HG03571 (cell line): ENCODE measurements around the gene DNAJA4.

Source experiments
- ATAC-seq: cut with Tn5 transposase; IDR thresholded peaks from one replicate; pipeline ENCODE4 v1.9.1; 2021; ENCODE audit not compliant: unreplicated experiment

Gene DNAJA4

DNA sequence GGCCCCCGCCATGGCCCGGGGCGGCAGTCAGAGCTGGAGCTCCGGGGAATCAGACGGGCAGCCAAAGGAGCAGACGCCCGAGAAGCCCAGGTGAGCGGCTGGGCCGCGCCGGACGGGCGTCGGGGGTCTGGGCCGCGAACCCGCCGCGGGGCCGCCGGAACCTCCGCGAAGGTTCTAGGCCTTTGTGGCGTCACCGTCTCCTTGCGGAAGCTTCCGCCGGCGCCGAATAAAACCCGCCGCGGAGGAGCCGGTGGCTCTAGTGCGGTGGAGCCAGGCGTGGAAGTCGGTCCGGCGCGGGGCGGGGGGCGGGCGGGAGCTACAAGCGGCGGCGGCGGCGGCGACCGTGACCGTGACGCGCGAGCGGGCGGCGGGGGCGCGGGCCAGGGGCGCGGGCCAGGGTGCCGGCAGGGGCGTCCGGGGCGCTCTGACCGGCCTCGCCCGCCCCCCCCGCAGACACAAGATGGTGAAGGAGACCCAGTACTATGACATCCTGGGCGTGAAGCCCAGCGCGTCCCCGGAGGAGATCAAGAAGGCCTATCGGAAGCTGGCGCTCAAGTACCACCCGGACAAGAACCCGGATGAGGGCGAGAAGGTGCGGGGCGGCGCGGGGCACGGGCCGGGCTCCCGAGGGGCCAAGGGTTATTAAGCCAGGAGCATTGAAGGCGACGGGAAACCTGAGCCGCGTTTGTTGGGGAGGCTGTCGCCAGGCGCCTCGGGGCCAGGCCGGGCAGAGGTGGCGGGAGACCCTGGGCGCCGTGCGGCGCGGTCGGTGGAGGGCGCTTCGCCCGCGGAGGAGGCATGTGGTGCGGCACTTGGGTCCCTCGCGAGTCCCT is at the start of gene DNAJA4:
Gene DNAJA4 (plus strand): TSS at position 259 of the 833 bp plus-strand sequence. CDS start 202 bp downstream, at position 461.
- ATAC-seq, result no peak

GRCh38 chr15:78216276-78217104 is 47.9 kb upstream of the DNAJA4 start:
- no peak for ATAC-seq

- no peak for ATAC-seq
Observed at GRCh38 chr15:78220713-78221112, 43.6 kb upstream of the DNAJA4 start.

GRCh38 chr15:78222745-78223395 is 41.5 kb upstream of the DNAJA4 start:
- no peak for ATAC-seq

DNA sequence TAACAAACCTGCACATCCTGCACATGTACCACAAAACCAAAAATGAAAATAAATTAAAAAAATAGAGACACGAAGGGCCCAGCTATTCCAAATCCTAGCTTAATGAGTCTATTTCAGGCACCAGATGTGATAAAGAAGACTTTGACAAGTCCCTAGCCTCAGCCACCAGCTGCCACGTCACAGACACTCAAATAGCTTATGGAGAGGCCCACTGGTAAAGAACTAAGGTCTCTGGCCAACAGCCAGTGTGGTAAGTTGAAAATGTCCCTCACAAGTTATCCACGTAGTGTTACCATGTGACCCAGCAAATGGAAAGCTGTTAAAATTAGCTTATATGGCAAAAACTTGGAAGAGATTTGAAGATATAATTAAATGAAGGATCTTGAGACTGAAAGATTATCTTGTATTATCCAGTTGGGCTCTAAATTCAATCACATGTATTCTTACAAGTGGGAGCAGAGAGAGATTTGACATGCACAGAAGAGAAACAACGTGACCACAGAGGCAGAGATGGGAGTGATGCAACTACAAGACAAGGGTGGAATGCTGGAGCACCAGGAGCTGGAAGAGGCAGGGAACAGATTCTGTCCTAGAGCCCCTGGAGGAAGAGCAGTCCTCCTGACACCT is 40.9 kb upstream of the DNAJA4 start:
- ATAC-seq, result no peak

DNA sequence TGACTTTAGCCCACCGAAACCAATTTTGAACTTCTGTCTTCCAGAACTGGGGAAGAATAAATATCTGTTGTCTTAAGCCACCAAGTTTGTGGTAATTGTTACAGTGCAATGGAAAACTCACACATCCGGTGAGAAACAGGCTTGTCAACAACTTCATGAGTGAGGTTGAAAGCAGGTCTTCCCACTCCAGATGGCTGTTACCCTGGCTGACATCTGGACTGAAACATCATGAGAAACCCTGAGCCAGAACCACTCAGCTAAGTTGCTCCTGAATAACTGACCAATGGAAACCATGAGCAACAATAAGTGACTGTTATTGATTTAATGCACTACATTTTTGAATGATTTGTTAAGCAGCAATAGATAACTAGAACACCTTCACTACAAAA is 40.3 kb upstream of the DNAJA4 start:
- ATAC-seq, result no peak

DNA sequence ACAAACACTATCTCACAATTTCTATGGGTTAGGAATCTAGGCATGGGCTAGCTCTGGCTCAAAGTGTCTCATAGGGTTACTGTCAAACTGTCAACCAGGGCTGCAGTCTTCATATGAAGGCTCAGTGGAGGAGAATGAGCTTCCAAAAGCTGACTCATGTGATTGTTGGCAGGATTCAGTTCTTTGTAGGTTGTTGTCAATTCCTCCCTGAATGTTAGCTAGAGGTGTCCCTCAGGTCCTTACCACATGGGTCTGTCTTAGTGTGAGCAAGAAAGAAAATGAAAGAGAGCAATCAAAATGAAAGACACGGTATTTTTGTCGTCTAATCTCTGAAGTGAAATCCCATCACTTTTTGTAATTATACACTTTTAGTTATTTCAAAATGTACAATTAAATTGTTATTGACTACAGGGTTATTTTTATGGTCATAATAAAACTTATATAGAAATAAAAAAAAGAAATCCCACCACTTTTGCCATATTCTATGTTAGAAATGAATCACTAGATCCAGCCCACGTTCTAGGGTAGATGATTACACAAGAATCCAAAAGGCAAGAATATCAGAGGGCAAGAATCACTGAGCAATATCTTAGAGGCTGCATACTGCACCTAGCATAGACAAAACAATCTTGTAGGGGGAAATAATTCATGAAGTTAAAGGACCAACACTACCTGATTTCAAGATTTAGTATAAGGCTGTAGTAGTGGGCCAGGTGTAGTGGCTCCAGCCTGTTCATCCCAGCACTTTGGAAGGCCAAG is 38.4 kb upstream of the DNAJA4 start:
- peak; percentile 61 for ATAC-seq

- no peak for ATAC-seq
Observed at GRCh38 chr15:78228356-78228996, 35.9 kb upstream of the DNAJA4 start.

DNA sequence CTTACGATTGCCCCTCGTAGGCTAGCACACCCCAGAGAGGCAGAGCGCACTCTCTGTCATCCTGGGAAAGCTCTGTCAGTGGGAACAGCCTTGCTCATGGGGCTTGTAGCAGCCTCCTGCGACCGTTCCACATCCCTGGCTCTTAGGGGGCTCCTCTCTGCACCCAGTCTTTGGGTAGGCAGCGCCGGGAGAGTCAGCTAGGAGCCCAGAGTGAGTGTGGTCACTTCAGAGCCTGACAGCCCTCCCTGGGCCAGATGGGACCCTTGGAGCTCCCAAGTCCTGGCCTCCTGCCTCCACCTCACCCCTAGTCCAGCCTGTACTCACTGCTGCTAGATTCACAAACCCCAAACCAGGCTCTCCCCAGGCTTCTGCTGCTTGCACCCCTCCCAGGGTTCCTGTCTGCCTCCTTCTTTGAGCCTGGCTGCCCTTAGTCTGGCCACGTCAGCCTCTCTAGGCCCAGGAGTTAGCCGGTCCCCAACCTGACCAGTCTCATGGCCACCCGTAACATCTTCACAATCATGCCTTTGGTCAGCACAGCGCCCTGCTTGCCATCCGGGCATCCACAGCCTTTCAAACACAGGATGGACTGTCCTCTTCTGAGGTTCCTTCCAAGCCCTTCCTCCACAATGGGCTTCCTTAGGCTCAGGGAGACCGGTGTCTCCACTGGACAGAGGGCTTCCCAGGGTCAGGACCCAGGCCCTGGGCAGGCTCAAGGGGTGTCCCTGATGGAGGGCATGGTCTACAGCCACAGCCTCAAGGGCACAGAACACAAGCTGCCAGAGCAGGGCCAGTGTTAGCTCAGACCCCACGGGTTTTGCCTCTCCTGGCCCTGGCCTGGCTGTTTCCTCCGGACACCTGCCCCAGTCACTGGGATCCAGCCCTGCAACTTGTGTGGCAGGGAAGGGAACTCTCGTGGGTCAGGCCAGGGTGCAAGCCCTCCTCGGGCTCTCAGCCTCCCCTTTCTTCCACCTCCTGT is 34.6 kb upstream of the DNAJA4 start:
- no peak for ATAC-seq

GRCh38 chr15:78232951-78233350 is 31.4 kb upstream of the DNAJA4 start:
- no peak for ATAC-seq

DNA sequence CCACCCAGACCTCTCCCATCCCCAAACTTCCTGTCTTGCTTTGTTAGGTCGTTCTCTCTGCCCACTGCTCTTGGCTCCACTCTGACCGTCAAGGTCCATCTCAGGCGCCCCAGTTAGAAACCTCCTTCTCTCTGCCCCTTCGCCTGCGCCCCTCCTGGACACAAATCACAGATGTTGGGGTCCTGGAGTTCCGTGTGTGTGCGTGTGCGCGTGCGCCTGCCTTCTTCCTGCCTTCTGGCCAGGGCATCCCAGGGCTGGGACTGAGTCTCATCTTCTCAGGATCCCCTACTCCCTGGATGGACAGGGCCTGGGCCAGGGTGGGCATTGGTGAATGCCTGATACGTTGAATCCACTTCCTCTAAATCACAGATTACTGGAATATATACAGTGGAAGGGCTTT is 30.9 kb upstream of the DNAJA4 start:
- ATAC-seq, result no peak

GRCh38 chr15:78234515-78235040 is 29.8 kb upstream of the DNAJA4 start, which contains the start of gene ACSBG1:
Gene ACSBG1 (minus strand): TSS chr15:78234565. CDS start chr15:78234501, 64 bp downstream.
- ATAC-seq, result no peak

- no peak for ATAC-seq
Observed at GRCh38 chr15:78236491-78236890, 27.9 kb upstream of the DNAJA4 start.

GRCh38 chr15:78237146-78237545 is 27.2 kb upstream of the DNAJA4 start:
- no peak for ATAC-seq

DNA sequence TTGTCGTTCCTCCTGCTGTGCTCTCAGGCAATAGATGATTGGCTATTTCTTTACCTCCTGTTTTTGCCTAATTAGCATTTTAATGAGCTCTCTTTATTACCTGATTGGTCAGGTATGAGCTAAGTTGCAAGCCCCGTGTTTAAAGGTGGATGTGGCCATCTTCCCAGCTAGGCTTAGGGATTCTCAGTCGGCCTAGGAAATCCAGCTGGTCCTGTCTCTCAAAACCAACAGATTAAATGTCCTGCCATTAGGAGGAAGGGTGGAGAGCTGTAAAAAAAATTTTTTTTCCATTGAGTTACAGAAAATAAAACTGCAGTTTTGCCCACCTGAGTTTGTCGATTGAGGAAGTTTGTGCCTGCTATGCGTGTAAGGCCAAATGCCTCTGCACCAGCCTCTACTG is 24.6 kb upstream of the DNAJA4 start:
- ATAC-seq, result no peak

DNA sequence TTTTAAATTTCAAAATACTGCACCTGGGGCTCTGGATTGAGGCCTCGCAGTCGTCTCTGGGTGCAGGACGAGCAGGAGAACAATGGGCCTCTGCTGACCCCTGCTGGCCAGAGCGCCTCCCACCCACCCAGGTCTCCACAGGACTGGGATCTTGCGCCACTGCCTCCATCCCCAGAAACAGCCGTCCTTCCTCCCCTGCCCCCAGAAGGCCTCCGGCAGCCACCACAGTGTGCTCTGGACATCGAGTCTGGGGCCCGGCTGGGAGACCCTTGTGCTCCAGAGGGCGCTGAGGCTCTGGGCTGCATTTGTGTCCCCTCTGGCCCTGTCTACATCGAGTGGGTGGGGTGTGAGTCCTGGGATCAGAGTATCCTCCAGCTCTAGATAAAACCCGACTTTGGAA is 23.3 kb upstream of the DNAJA4 start:
- no peak for ATAC-seq

- no peak for ATAC-seq
Observed at GRCh38 chr15:78242128-78242527, 22.2 kb upstream of the DNAJA4 start.

GRCh38 chr15:78243058-78243457 is 21.3 kb upstream of the DNAJA4 start:
- ATAC-seq, result no peak
